DND-41 (cell line): ENCODE results near the gene AKAP10.

Experiments used
- CTCF ChIP-seq: IDR thresholded peaks from 2 replicates; pipeline ENCODE4 v1.5.1; 2012; ENCODE audit warnings: borderline replicate concordance, low read length, moderate library complexity, mild to moderate bottlenecking; ENCODE audit not compliant: poor library complexity, severe bottlenecking; ENCODE audit errors: extremely low read depth
- EZH2 ChIP-seq: IDR thresholded peaks from 3 replicates; pipeline ENCODE4 v1.6.1; 2012; ENCODE audit warnings: borderline replicate concordance, low read depth, mild to moderate bottlenecking, moderate library complexity, low read length, inconsistent platforms; ENCODE audit not compliant: severe bottlenecking

GRCh38 chr17:19940722-19941464, 36.7 kb downstream of the AKAP10 start:
- no peak for TF ChIP-seq CTCF
- no peak for TF ChIP-seq EZH2
